HFF-Myc (cell line): ENCODE measurements around the gene ENTPD8.
A peak's percentile ranks its signal among the peaks of the same experiment; 100 is the strongest.

Experiments used
- DNase-seq: peaks from one replicate; pipeline ENCODE4 v3.0.0-alpha.2; 2011; ENCODE audit warnings: low read depth; ENCODE audit errors: extremely low read depth
- H3K4me3 ChIP-seq: replicated peaks from 2 replicates; pipeline ENCODE4 v1.5.1; 2011; ENCODE audit warnings: low read depth, mild to moderate bottlenecking, control low read depth, low read length
- TF ChIP-seq, protein P1 (sequence below): IDR thresholded peaks from 2 replicates; pipeline ENCODE4 v1.5.1; 2012; ENCODE audit warnings: mild to moderate bottlenecking, low read depth, low read length, control low read depth; ENCODE audit errors: missing control alignments

Gene ENTPD8

DNA sequence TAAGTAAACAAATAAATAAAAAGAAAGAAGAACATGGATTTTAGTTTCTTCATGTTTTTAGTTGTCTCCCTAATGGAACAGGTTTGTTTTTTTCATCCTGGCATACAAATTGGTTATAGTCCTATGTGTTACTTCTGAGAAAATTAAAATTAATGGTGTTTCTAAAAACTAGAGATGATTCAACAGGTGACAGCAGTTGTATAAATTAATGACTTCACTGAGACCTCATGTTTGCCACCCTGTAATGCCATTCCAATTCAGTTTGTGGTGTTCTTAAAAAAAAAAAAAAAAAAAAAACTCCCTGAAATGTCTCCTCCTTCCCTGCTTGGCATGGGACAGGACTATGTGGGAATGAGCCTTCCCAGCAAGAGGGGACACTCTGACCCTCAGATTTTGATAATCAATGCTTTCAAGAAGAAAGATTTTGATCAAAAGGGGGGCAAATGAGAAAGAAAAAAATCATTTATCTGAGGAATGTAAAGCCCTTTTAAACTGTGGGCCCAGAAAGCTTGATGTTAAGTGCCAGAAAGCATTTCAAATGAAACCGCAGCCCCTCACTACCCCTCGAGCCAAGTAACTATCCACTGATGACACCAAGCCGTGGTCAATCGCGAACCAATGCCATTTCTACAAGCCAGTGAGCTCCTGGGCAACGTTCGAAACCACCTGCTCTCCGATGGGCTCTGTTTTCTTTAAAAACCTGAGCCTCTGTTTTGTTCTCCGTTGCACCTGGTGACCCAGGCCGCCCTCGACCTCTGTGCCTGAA is 19.1 kb downstream of the ENTPD8 start:
- TF ChIP-seq, protein P1, sequence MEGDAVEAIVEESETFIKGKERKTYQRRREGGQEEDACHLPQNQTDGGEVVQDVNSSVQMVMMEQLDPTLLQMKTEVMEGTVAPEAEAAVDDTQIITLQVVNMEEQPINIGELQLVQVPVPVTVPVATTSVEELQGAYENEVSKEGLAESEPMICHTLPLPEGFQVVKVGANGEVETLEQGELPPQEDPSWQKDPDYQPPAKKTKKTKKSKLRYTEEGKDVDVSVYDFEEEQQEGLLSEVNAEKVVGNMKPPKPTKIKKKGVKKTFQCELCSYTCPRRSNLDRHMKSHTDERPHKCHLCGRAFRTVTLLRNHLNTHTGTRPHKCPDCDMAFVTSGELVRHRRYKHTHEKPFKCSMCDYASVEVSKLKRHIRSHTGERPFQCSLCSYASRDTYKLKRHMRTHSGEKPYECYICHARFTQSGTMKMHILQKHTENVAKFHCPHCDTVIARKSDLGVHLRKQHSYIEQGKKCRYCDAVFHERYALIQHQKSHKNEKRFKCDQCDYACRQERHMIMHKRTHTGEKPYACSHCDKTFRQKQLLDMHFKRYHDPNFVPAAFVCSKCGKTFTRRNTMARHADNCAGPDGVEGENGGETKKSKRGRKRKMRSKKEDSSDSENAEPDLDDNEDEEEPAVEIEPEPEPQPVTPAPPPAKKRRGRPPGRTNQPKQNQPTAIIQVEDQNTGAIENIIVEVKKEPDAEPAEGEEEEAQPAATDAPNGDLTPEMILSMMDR: no peak
- DNase-seq: no peak
- peak overlapping the region; percentile 80 for H3K4me3 ChIP-seq

DNA sequence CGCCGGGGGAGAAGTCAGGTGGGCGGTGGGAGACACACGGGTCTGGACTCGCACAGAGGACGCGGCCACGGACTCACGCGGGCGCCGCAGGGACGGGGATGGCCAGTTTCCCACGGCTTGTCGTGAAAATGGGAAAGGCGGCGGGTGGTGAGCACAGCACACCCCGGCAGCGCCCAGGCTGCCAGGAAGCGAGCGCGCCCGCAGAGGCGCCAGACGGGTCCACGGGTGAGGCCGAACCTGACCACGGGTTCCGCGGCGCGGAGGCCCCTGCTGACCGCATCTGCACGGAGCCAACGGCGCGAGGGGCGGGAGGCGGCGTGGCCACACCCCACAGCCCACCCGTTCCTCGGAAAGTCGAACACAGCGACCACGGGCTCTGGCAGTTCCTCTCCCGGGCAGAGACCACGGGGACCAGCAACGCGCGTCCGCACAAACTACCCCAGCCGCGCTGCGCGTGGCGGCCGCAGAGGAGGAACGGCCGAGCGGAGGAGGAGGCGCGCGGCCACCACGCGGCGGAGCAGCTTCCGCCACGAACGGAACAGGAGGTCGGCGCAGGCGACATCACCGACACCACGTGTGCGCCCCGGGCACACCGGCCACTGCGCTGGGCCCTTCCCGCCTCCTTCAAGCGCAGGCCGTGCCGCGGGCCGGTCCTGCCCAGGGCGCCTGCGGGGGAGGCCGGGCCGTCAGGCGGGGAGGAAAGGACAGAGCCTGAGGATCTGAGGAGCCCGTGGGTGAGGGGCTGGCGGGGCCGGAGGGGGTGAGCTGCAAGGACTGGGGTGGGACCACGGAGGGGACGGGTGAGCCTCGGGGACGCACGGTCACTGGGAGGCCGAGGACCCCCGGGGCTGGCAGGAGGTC is 23.8 kb downstream of the ENTPD8 start:
- peak overlapping the region; percentile 24; the same call in 1 of the 2 replicates for H3K4me3 ChIP-seq
- no peak for DNase-seq
- TF ChIP-seq, protein P1: no peak

DNA sequence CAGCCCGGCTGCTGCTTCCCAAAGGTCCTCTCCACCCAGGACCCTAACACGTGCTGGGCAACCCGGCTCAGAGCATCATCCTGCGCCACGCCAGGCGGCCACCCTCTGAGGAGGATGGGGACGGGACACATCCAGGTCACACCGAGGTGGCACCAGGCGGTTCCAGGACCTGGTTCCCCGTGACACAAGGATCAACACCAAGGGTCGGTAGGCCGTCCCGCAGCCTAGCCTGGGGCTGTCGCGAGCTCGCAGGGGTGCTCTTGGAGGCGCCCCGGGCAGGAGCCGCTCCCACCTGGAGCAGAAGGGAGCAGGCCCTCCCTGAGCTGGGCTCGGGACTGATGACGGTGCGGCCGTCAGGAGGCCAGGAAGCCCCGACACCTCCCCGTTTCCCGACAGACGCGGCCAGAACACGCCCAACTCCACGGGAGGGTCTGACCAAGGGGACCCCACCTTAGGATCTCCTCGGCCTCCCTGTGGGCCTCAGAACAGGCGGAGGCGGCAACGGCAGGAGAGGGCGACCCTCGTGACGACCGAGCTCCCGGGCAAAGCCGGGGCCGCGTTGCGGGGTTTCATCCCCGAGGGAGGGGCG is 24.5 kb downstream of the ENTPD8 start:
- TF ChIP-seq, protein P1: no peak
- no peak for DNase-seq
- no peak overlapping the region for H3K4me3 ChIP-seq

DNA sequence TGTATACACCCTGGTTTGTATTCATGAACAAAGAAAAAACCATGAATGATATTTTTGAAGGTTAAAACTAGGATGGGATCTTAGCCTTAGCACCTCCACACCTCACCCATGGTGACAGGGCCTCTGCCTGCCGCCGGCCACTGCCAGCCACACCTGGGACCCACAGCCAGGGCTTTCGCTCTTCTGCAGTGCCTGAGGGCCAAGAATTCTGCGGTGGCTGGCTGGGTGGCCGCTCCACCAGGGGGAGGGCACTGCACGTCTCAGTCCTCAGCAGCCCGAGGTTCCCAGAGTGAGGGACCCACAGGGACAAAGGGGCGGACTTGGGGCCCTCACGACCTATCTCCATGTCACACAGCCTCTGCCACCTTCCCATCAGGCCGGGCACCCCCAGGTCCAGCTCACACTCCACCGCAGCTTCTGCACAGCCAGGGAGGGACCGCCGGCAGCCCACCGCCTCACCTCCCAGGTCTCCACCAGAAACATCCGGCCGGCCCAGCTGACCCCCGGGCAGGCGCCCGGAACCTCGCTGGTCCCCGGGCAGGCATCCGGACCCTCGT is 25.1 kb downstream of the ENTPD8 start:
- TF ChIP-seq, protein P1: no peak
- no peak overlapping the region for H3K4me3 ChIP-seq
- no peak for DNase-seq

DNA sequence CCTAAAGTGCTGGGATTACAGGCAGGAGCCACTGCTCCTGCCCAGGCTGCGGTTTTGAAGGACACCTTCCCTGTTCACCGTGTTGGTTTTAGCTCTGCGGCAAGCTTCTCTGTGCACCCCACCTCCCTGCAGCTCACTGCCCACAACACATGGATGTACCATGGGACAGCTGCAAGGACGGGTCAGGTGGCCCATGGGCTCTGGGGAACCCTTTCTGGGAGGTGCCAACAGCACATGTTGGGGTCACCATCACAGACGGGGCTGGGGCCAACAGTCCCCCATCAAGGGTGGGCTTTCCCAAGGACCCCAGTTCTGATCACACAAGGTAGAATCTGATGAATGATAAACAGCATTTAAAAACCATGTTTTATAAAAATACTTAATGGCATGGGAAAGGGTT is 25.7 kb downstream of the ENTPD8 start:
- H3K4me3 ChIP-seq: no peak overlapping the region
- no peak for DNase-seq
- TF ChIP-seq, protein P1: no peak

DNA sequence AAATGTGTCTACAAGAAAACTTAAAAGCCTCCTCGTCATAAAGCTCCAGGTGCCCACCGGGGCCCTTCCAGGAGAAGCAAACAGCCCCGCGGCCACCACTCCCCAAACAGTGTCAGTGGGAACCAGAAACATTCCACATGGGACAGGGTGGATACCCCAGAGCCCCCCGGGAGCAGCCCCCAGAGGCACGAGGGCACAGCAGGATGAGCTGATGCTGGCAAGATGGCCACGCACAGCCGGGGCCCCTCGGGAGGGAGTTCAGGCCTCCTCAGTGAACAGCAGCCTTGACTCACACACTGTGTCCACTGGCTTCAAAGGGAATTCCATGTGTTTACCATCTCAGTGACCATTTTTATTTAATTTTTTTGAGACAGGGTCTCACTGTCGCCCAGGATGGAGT is 28.7 kb downstream of the ENTPD8 start:
- no peak overlapping the region for H3K4me3 ChIP-seq
- DNase-seq: no peak
- TF ChIP-seq, protein P1: no peak
